Fibroblast of skin of left quadriceps (primary cell): ENCODE results near the gene MOBP.
"Not testable (repeated sequence)": the region's sequence is repeated elsewhere in the genome, so short reads cannot be mapped to it uniquely, and the experiment has no call there.

Experiments
- DNase-seq, 2 experiments: peaks; one replicate each; pipeline ENCODE4 v3.0.0-alpha.2; 2013; ENCODE audit warnings: low read depth in 2 of 2

MOBP gene

GRCh38 chr3:39449796-39450195 lies 17.7 kb upstream of the MOBP start:
- no peak for DNase-seq

GRCh38 chr3:39453134-39453533 lies 14.3 kb upstream of the MOBP start:
- no peak for DNase-seq

- DNase-seq: not testable (repeated sequence)
Observed at GRCh38 chr3:39453872-39454271, 13.6 kb upstream of the MOBP start.

GRCh38 chr3:39454591-39455217 lies 12.8 kb upstream of the MOBP start:
- DNase-seq: no peak

GRCh38 chr3:39456159-39456558 lies 11.3 kb upstream of the MOBP start:
- no peak for DNase-seq

GRCh38 chr3:39457361-39457760 lies 10.1 kb upstream of the MOBP start:
- no peak for DNase-seq

- not testable (repeated sequence) for DNase-seq
Observed at GRCh38 chr3:39458579-39458978, 8.9 kb upstream of the MOBP start.

- DNase-seq: no peak
Observed at GRCh38 chr3:39460677-39461076, 6.8 kb upstream of the MOBP start.

- DNase-seq: no peak
Observed at GRCh38 chr3:39463269-39463668, 4.2 kb upstream of the MOBP start.

- DNase-seq: no peak
Observed at GRCh38 chr3:39466988-39467387, 492 bp upstream of the MOBP start.

GRCh38 chr3:39468108-39468436 lies 592 bp downstream of the MOBP start:
- DNase-seq: no peak

GRCh38 chr3:39469258-39469657 lies 1.8 kb downstream of the MOBP start:
- DNase-seq: no peak

GRCh38 chr3:39469945-39470344 lies 2.5 kb downstream of the MOBP start:
- DNase-seq: no peak

GRCh38 chr3:39471652-39472051 lies 4.2 kb downstream of the MOBP start:
- no peak for DNase-seq

- DNase-seq: no peak
Observed at GRCh38 chr3:39473452-39474125, 6.1 kb downstream of the MOBP start.

GRCh38 chr3:39474126-39474515 lies 6.6 kb downstream of the MOBP start:
- peak in 1 of 2 experiments; percentile 1 for DNase-seq

- DNase-seq: no peak
Observed at GRCh38 chr3:39476783-39477182, 9.3 kb downstream of the MOBP start.

- DNase-seq: no peak
Observed at GRCh38 chr3:39478226-39478625, 10.7 kb downstream of the MOBP start.

- DNase-seq: no peak
Observed at GRCh38 chr3:39479701-39480414, 12.4 kb downstream of the MOBP start.

GRCh38 chr3:39485547-39485946 lies 18.1 kb downstream of the MOBP start:
- no peak for DNase-seq

- DNase-seq: no peak
Observed at GRCh38 chr3:39491014-39491413, 23.5 kb downstream of the MOBP start.

GRCh38 chr3:39491733-39492350 lies 24.4 kb downstream of the MOBP start:
- no peak for DNase-seq

- no peak for DNase-seq
Observed at GRCh38 chr3:39494781-39495180, 27.3 kb downstream of the MOBP start.
